SH-SY5Y (cell line): ENCODE measurements around the gene CIC.

ENCODE experiments used
- GATA2 ChIP-seq: IDR thresholded peaks from 2 replicates; pipeline ENCODE4 v1.6.1; 2011; ENCODE audit warnings: mild to moderate bottlenecking, low read depth, low read length
- GATA3 ChIP-seq: IDR thresholded peaks from 2 replicates; pipeline ENCODE4 v1.6.1; 2011; ENCODE audit warnings: low read depth, mild to moderate bottlenecking, low read length, moderate library complexity

The CIC gene

DNA sequence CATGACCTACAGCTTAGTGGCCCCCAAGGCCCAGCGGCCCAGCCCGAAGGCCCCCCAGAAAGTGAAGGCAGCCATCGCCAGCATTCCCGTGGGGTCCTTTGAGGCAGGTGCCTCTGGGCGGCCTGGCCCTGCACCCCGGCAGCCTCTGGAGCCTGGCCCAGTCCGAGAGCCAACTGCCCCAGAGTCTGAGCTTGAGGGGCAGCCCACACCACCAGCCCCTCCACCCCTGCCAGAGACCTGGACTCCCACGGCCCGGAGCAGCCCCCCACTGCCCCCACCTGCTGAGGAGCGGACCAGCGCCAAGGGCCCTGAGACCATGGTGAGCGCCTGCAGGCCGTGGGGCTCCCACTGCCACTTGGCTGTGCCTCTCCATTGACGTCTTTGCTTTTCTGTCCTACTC, 23.9 kb downstream of the CIC start:
- TF ChIP-seq GATA2 (no peak), GATA3 (no peak)

DNA sequence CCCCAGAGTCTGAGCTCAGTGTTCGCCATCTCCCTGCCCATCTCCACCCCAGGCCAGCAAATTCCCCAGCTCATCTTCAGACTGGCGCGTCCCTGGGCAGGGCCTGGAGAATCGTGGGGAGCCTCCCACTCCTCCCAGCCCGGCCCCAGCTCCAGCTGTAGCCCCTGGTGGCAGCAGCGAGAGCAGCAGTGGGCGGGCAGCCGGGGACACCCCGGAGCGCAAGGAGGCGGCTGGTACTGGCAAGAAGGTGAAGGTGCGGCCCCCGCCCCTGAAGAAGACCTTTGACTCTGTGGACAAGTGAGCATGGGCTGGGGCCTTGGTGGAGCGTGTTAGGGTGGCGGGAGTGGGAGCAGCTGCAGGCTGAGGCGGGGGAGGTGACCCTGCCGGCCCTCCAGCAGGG, 24.5 kb downstream of the CIC start:
- TF ChIP-seq GATA3: no peak
- no peak for TF ChIP-seq GATA2

DNA sequence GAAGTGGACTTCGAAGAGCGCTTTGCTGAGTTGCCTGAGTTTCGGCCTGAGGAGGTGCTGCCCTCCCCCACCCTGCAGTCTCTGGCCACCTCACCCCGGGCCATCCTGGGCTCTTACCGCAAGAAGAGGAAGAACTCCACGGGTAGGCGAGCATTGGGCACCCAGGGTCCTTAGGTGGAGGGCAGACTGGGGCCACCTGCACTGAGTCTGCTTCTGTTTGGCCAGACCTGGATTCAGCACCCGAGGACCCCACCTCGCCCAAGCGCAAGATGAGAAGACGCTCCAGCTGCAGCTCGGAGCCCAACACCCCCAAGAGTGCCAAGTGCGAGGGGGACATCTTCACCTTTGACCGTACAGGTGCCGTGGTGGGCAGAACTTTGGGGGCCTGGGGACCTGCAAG, 24.9 kb downstream of the CIC start:
- TF ChIP-seq GATA2: no peak
- TF ChIP-seq GATA3: no peak

DNA sequence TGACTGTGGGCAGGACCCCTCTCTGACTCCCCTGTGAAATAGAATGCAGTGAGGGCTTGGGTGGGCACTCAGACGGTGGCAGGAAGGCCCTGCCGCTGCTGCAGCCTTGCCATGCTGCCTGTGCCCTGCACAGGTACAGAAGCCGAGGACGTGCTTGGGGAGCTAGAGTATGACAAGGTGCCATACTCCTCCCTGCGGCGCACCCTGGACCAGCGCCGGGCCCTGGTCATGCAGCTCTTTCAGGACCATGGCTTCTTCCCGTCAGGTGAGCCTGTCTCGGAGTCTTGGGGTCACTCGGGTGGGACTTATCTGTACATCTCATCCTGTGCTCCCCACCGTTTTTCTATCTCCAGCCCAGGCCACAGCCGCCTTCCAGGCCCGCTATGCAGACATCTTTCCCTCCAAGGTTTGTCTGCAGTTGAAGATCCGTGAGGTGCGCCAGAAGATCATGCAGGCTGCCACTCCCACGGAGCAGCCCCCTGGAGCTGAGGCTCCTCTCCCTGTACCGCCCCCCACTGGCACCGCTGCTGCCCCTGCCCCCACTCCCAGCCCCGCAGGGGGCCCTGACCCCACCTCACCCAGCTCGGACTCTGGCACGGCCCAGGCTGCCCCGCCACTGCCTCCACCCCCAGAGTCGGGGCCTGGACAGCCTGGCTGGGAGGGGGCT, 25.6 kb downstream of the CIC start:
- no peak for TF ChIP-seq GATA3
- no peak for TF ChIP-seq GATA2

DNA sequence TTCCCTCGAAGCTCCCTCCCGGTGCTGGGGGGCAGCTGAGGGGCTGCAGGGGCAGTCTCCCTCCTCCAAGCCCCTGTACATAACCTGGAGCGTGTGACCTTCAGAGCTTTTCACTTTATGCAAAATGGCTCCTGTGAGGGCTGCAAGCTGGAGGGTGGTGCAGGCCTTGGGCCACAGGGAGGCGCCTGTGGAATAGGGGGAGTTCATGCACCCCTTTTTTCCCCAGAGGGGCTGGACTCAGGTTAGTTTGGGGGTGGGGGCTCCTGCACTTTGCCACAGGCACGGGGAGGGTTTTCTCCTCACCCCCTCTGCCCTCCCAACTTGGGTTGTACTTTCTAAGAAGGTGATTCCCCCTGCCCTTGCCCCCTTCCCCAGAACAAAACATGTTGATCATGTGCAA, 26.3 kb downstream of the CIC start:
- TF ChIP-seq GATA2 (no peak), GATA3 (no peak)

DNA sequence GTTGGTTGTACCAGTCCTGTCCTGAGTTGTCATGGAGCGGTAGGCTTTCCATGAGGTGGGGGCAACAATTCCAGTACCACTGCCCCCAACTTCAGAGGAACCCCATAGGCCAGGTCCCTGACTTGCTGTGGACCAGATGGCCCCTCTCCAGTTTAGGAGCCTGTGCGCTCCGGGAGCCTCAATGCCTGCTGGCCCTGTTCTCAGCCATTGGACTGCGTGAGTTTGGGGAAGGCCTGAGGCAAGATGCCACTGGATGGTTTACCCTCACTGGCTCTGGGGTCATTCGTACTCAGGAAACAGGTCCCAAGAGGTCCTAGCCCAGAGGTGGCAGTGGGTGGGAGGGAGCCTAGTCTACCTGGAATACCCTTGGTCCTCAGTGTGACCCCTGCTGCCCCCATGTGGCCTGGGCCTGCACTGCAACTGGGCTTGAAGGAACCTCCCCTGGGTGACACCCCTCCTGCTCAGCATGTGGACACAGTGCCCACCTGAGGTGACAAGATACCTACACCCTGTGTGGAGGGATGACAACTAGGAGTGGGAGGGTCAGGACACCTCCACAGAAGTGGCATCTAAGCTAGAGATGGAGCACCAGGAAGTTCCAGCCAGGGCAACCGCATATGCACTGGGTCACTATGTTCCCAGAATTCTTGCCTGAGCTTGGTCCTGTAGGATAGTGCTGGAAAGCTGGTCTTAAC, 26.9 kb downstream of the CIC start:
- TF ChIP-seq GATA2 (no peak), GATA3 (no peak)

DNA sequence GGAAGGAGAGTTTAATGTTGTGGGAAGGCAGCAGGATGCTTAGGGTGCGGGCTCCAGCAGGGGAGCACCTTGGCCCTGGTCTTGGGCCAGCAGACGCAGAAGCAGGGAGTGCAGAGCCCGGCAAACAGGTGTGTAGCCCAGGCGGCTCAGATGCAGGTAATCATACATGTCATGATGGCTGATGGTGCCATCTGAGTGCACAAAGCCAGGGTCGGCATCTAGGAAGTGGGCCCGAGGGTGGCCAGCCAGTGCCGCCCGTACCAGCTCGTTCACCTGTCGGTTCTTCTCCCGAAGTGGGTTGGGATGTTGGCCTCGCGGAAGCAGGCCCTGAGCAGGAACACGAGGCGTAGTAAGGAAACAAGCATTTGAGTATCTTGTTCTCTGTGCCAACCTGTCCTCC, 28.0 kb downstream of the CIC start:
- TF ChIP-seq GATA2 (no peak), GATA3 (no peak)

DNA sequence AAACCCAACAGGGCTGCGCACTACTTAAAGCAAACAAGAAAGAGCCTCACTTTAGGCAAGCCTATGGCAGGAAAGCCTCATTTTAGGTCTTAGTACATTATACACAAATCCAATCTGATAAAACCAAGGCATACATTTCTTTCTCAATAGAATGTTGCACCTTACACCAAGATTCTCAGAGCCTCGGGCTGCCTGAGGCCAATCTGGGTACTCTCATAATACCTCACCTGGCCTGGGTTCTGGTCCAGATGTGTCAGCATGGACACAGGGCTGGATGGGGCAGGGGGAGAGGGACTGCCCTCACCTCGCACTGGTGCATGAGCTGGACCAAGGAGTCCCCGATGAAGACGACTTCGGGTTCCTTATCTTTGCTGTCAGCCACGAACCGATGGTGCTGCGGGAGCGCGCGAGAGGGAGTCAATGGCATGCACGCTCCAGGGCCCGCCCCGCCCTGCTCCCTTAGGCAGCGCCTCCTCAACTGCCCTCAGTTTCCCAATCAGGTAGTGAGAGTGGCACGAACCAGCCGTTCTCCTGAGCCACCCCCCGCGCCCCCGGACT, 32.7 kb downstream of the CIC start, which contains the start of gene PRR19:
TSS of gene PRR19 (plus strand) at position 487 of the 558 bp plus-strand sequence. CDS start 7,453 bp downstream, outside the sequence.
- TF ChIP-seq GATA2 (no peak), GATA3 (no peak)

DNA sequence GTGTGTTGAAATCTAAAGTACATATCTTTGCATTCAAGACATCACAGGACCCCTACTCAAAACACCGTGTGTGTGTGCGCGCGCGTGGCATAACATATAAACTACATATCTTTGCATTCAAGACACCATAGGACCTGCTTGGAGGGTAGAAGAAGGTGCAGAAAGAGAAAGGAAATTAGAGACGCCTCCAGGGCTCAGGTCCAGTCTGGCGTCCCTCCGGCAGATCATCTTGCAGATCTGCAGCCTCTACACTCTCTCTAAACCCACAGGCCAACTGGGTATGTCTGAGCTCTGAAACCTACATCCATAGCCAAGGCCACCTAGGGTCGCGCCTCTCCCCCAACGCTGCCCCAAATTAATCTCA, 34.0 kb downstream of the CIC start:
- TF ChIP-seq GATA3 (no peak), GATA2 (no peak)

DNA sequence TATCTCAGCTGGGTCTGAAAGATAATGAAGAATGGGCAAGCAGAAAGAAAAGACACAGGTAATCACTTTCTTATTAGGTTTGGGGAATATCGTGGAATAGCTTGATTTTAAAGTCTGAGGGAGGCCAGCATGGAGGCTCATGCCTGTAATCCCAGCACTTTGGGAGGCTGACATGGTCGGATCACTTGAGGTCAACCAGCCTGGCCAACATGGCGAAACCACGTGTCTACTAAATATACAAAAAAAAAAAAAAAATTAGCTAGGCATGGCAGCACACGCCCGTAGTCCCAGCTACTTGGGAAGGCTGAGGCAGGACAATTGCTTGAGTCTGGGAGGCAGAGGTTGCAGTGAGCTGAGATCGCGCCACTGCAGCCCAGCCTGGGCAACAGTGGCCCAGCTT, 34.8 kb downstream of the CIC start:
- TF ChIP-seq GATA2 (no peak), GATA3 (no peak)

DNA sequence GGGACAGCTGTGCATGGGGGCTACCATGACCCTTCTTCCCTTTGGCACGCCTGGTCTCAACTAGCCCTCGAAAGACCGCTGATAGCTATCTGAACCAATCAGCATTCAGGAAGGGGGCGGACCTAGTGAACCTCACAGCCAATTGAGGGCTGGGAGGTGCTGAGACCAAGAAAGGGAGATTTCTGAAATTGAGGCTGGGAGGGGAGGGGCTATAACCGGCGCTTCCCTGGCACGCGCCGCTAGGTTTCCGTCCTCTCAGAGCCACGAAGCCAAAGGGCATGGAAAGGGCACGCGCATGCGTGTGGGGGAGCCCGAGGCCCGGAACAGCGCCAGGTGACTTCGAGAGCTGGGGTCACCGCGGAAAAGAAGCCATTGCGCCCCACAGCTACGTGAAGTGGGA, 37.6 kb downstream of the CIC start:
- TF ChIP-seq GATA3: no peak
- no peak for TF ChIP-seq GATA2

DNA sequence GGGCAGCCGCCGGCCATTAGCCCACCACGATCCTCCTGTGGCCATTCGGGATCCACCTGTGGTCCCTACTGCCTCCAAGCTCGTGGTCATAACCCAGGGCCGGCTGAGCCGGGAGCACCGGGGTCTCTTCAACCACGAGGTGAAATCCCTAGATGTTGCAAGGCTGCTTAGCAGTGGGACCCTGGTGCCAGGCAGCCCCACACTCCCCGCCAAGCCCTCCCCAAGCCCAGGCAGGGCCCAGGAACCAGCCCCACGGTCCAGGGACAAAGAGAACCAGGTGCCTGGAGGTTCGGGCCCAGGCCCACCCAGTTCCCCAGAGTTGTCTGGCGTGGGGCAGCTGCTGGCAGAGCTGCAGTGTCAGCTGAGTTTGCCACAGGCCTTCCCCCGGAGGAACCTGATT, 40.6 kb downstream of the CIC start:
- no peak for TF ChIP-seq GATA3
- TF ChIP-seq GATA2: no peak

DNA sequence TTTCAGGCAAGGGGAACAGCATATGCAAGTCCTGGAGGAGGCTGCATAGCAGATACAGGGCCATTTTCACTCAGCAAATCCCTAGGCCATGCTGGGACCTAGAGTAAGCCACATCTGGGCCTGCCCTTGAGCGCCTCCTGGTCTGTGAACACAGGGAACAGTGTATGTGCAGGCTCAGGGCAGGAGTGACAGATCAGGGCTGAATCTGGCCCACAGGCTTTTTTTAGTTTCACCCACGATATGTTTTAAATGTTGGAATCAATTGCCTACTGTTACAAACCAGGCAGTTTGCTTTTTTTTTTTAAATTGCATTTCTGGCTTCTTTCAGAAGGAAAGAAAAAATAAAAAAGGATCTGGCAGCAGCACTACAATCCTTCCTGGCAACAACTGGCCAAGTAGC, 42.6 kb downstream of the CIC start:
- TF ChIP-seq GATA3: no peak
- no peak for TF ChIP-seq GATA2

DNA sequence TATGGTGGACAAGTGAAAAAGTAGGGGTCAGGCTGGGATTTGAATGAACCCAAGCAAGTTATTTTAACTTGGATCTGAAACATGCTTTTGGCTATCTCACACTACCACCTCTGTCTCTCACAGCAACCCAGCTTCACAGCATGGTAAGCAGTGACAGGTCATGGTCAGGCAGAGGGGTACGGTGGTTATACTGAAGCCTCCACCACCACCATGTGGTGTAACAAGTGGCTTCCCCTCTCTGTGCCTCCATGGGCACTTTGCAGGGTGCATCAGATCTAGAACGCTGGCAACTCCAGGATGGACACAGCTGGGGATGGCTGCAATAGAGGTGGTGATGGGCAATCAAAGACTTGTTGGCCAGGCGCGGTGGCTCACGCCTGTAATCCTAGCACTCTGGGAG, 43.3 kb downstream of the CIC start:
- TF ChIP-seq GATA3: no peak
- TF ChIP-seq GATA2: no peak

DNA sequence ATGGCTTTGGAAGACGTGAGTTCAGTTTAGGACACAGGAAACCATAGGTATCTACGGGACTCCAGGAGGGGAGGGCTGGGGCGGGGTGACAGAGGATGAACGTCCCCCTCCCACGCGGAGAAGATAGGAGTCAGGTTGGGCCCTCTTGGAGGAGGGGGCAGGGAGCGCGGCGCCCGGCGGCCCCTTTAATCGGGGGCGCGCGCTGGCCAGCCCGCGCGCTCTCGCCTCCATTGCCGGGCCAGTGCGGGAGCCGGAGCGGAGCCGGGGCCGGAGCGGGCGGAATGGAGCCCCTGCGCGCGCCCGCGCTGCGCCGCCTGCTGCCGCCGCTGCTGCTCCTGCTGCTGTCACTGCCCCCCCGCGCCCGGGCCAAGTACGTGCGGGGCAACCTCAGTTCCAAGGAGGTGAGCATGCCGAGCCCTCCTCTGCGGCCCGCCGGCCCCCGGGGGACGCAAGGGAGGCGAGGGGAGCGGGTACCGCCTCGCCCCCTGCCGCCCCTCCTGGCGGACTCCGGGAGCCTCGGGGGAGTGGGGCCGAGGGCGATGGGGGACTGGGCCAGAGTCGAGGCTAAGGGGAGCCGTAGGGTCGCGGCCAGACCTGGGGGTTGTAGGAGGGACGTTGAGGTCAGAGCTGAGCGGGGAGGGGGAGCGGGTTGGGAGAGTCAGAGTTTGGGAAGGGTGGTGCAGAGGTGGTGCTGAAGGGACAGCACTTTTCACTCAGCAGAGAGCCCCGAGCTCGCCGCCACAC, 44.2 kb downstream of the CIC start, which contains the start of gene TMEM145:
TSS of gene TMEM145 (plus strand) at position 214 of the 744 bp plus-strand sequence. CDS start at position 282, 68 bp downstream.
- TF ChIP-seq GATA2 (no peak), GATA3 (no peak)
